HepG2 (cell line): ENCODE results near the gene ERFL. TPM values are rescaled to one million over a fixed set of nuclear protein-coding genes. Genes with fewer than 3 reads are reported as not detected.

Experiments used
- ARID2 ChIP-seq: sonication (generic); formaldehyde crosslinking; IDR thresholded peaks from 2 replicates; pipeline ENCODE4 v1.8.1; 2022; ENCODE audit warnings: mild to moderate bottlenecking, missing genetic modification reagents, borderline replicate concordance
- HIC2 ChIP-seq: sonication (generic); formaldehyde crosslinking; IDR thresholded peaks from 2 replicates; pipeline ENCODE4 v1.9.0; 2022; ENCODE audit warnings: low read depth, missing genetic modification reagents
- HOMEZ ChIP-seq: IDR thresholded peaks from 2 replicates; pipeline ENCODE4 v1.6.1; 2016; ENCODE audit warnings: low read depth
- MXI1 ChIP-seq: IDR thresholded peaks from 3 replicates; pipeline ENCODE4 v1.6.1; 2012; ENCODE audit warnings: low read depth, low read length, inconsistent platforms, borderline replicate concordance
- NR1H2 ChIP-seq: sonication (generic); formaldehyde crosslinking; IDR thresholded peaks from 2 replicates; pipeline ENCODE4 v1.8.1; 2022; ENCODE audit warnings: low read depth, missing genetic modification reagents, borderline replicate concordance
- PCBP2 ChIP-seq: fragments of 200-400 bp; formaldehyde crosslinking; optimal IDR thresholded peaks from 2 replicates; pipeline ENCODE3; 2018; ENCODE audit warnings: low read length, low read depth; ENCODE audit not compliant: poor library complexity, severe bottlenecking
- POLR2AphosphoS2 ChIP-seq: IDR thresholded peaks from 2 replicates; pipeline ENCODE4 v1.6.1; 2011; ENCODE audit warnings: low read depth, low read length, improper control_type of control experiment
- SPEN ChIP-seq: sonication (generic); formaldehyde crosslinking; IDR thresholded peaks from 2 replicates; pipeline ENCODE4 v1.5.1; 2020; ENCODE audit warnings: low read depth, mild to moderate bottlenecking, missing genetic modification reagents
- TCF12 ChIP-seq, 2 experiments: fragments of 450-650 bp in 1 of 2; sonication (generic) in 1 of 2; formaldehyde crosslinking in 1 of 2; IDR thresholded peaks; 2 replicates each; pipeline versions ENCODE4 v1.6.1 to v1.8.0; 2017 to 2022; ENCODE audit warnings: antibody characterized with exemption in 1 of 2, mild to moderate bottlenecking in 1 of 2, missing genetic modification reagents in 1 of 2, moderate library complexity in 1 of 2
- ZBTB40 ChIP-seq, 2 experiments: fragments of 450-650 bp in 1 of 2; sonication (generic) in 1 of 2; formaldehyde crosslinking in 1 of 2; IDR thresholded peaks; 2 replicates each; pipeline versions ENCODE4 v1.6.1 to v1.8.0; 2016 to 2022; ENCODE audit warnings: antibody characterized with exemption in 1 of 2, mild to moderate bottlenecking in 1 of 2, missing genetic modification reagents in 1 of 2
- ZNF556 ChIP-seq: sonication (generic); formaldehyde crosslinking; IDR thresholded peaks from 2 replicates; pipeline ENCODE4 v1.4.0; 2020; ENCODE audit warnings: mild to moderate bottlenecking, missing genetic modification reagents, borderline replicate concordance
- ZNF562 ChIP-seq: sonication (generic); formaldehyde crosslinking; IDR thresholded peaks from 2 replicates; pipeline ENCODE4 v1.8.0; 2022; ENCODE audit warnings: missing genetic modification reagents, borderline replicate concordance
- ZNF724P ChIP-seq: sonication (generic); formaldehyde crosslinking; IDR thresholded peaks from 2 replicates; pipeline ENCODE4 v1.8.0; 2022; ENCODE audit warnings: missing genetic modification reagents, borderline replicate concordance
- ZNF766 ChIP-seq: sonication (generic); formaldehyde crosslinking; IDR thresholded peaks from 2 replicates; pipeline ENCODE4 v1.5.0; 2020; ENCODE audit warnings: missing genetic modification reagents, borderline replicate concordance
- ZSCAN20 ChIP-seq: sonication (generic); formaldehyde crosslinking; IDR thresholded peaks from 2 replicates; pipeline ENCODE4 v1.4.0; 2020; ENCODE audit warnings: missing genetic modification reagents, mild to moderate bottlenecking, borderline replicate concordance
- polyA plus RNA-seq, 8 experiments: library from polyadenylated mRNA; depleted of rRNA in 3 of 8; stranded (reverse) in 7 of 8; unstranded in 1 of 8; fragments of >200 nt; fragmentation: Illumina TruSeq in 4 of 8; extraction: Trizol in 4 of 8; gene quantifications; 2 replicates each; pipeline versions ENCODE4 v1.2.1 to v1.2.3, GENCODE V29; 2011 to 2016; ENCODE audit warnings: low read depth in 4 of 8, missing spikeins in 1 of 8, mixed read lengths in 1 of 8; ENCODE audit not compliant: insufficient read depth in 1 of 8
- total RNA-seq, 5 experiments: library from RNA; depleted of rRNA; stranded (reverse); fragments of >200 nt; fragmentation: Illumina TruSeq; extraction: Trizol; gene quantifications; 2 replicates each; pipeline ENCODE4 v1.2.3, GENCODE V29; 2016; ENCODE audit warnings: low read depth in 1 of 5

ERFL gene
- total and polyA plus RNA-seq, 2 of the 13 experiments (the other 11 are each of a cell fraction or from before 2014, with no cell fraction given), result not detected

- TF ChIP-seq ZBTB40 (IDR thresholded peaks at IDR 0.05) (peak; percentile 43; the same call in 1 of the 2 replicates), ZBTB40 (CRISPR knock-in tag; IDR thresholded peaks at IDR 0.05) (peak; percentile 80), ARID2 (CRISPR knock-in tag) (no peak), ZNF556 (CRISPR knock-in tag) (peak; percentile 59; the same call in 1 of the 2 replicates), ZSCAN20 (CRISPR knock-in tag) (no peak), HOMEZ (CRISPR knock-in tag) (no peak), MXI1 (peak; percentile 96), SPEN (peak; percentile 98), NR1H2 (CRISPR knock-in tag) (no peak; the same call in 1 of the 2 replicates), ZNF724P (CRISPR knock-in tag) (peak; percentile 80; the same call in 1 of the 2 replicates), HIC2 (CRISPR knock-in tag) (no peak), PCBP2 (no peak), ZNF562 (CRISPR knock-in tag) (no peak), TCF12 (IDR thresholded peaks at IDR 0.05) (no peak), TCF12 (CRISPR knock-in tag; IDR thresholded peaks at IDR 0.05) (no peak; the same call in 1 of the 2 replicates), ZNF766 (no peak; the same call in 1 of the 2 replicates), POLR2AphosphoS2 (no peak; the same call in 1 of the 2 replicates)
Measured at GRCh38 chr19:41859618-41860418, 68.4 kb downstream of the ERFL start, which contains the start of gene RPS19 (continued).
